SK-N-SH (cell line): Measurements from ENCODE around the gene DPP10. TPM values are rescaled to one million over a fixed set of nuclear protein-coding genes. Genes with fewer than 3 reads are reported as not detected.

Experiments used
- CTCF ChIA-PET: fragments of 300-600, 350-600 bp; formaldehyde crosslinking; extraction: SDS; loops from one replicate; lab custom pipeline; 2021; lab: Yijun Ruan, JAX
- POLR2A ChIA-PET: fragments of 350-600 bp; sonication (Branson Sonifier 250); formaldehyde crosslinking; extraction: SDS; loops from one replicate; lab custom pipeline; 2020; ENCODE audit warnings: antibody characterized with exemption, inconsistent platforms; lab: Yijun Ruan, JAX
- DNase-seq: peaks from one replicate; pipeline ENCODE4 v3.0.0; 2012
- H2AFZ ChIP-seq: fragments of 200-600 bp; sonication (generic); 2 replicates; pipeline ENCODE4 v1.8.1; 2016; ENCODE audit warnings: antibody characterized with exemption, mild to moderate bottlenecking, low read depth
- H3F3A ChIP-seq: fragments of 200-600 bp; sonication (generic); replicated peaks from 2 replicates; pipeline ENCODE3; 2016; ENCODE audit warnings: antibody characterized with exemption, mild to moderate bottlenecking; ENCODE audit not compliant: insufficient read depth
- H3K27ac ChIP-seq, 2 experiments: fragments of 200-500 bp in 1 of 2; fragments of 200-600 bp in 1 of 2; sonication (Bioruptor generic) in 1 of 2; sonication (generic), shearing (Covaris generic) in 1 of 2; 2 replicates each; pipeline versions ENCODE4 v1.5.1 to v1.6.1; 2014 to 2016; ENCODE audit warnings: low read depth in 2 of 2, inconsistent platforms in 1 of 2, low read length in 1 of 2, mild to moderate bottlenecking in 1 of 2, mixed read lengths in 1 of 2
- H3K27me3 ChIP-seq: fragments of 200-600 bp; sonication (generic), shearing (Covaris generic); 2 replicates; pipeline ENCODE4 v1.6.1; 2016; ENCODE audit warnings: mixed run types; ENCODE audit not compliant: insufficient read depth
- H3K36me3 ChIP-seq, 2 experiments: fragments of 200-500 bp in 1 of 2; fragments of 200-600 bp in 1 of 2; sonication (Bioruptor generic) in 1 of 2; sonication (generic) in 1 of 2; replicated peaks in 1 of 2; 2 replicates each; pipeline versions ENCODE3 to v1.5.1; 2014 to 2016; ENCODE audit warnings: low read length in 1 of 2, mild to moderate bottlenecking in 1 of 2; ENCODE audit not compliant: insufficient read depth in 2 of 2, control insufficient read depth in 1 of 2
- H3K4me1 ChIP-seq, 2 experiments: fragments of 200-500 bp in 1 of 2; fragments of 200-600 bp in 1 of 2; sonication (Bioruptor generic) in 1 of 2; sonication (generic), shearing (Covaris generic) in 1 of 2; 2 replicates each; pipeline versions ENCODE4 v1.5.1 to v1.6.1; 2014 to 2016; ENCODE audit warnings: low read depth in 1 of 2, low read length in 1 of 2, mixed run types in 1 of 2; ENCODE audit not compliant: insufficient read depth in 2 of 2, control insufficient read depth in 1 of 2
- H3K4me2 ChIP-seq: fragments of 200-600 bp; sonication (generic), shearing (Covaris generic); 2 replicates; pipeline ENCODE4 v1.6.1; 2017; ENCODE audit warnings: mixed run types
- H3K4me3 ChIP-seq, 2 experiments: fragments of 200-500 bp in 1 of 2; fragments of 200-600 bp in 1 of 2; sonication (Bioruptor generic) in 1 of 2; sonication (generic), shearing (Covaris generic) in 1 of 2; 2 replicates each; pipeline versions ENCODE4 v1.5.1 to v1.8.1; 2014 to 2016; ENCODE audit warnings: low read depth in 2 of 2, inconsistent platforms in 1 of 2, low read length in 1 of 2, mild to moderate bottlenecking in 1 of 2, mixed read lengths in 1 of 2, moderate library complexity in 1 of 2
- H3K79me2 ChIP-seq: fragments of 200-600 bp; sonication (generic); 2 replicates; pipeline ENCODE4 v1.8.1; 2017; ENCODE audit warnings: mild to moderate bottlenecking; ENCODE audit not compliant: insufficient read depth
- H3K9ac ChIP-seq: fragments of 200-600 bp; sonication (generic); 2 replicates; pipeline ENCODE4 v1.6.1; 2017; ENCODE audit warnings: mixed run types
- H3K9me2 ChIP-seq: fragments of 200-600 bp; sonication (generic); 2 replicates; pipeline ENCODE4 v1.6.1; 2017; ENCODE audit warnings: mixed run types
- H3K9me3 ChIP-seq: fragments of 200-600 bp; sonication (generic); 2 replicates; pipeline ENCODE4 v1.6.1; 2017; ENCODE audit warnings: mixed run types, mild to moderate bottlenecking, moderate library complexity
- H4K20me1 ChIP-seq: fragments of 200-600 bp; sonication (generic); 2 replicates; pipeline ENCODE4 v1.6.1; 2017; ENCODE audit warnings: mild to moderate bottlenecking, mixed run types; ENCODE audit not compliant: insufficient read depth
- CHD2 ChIP-seq: fragments of 150-350 bp; IDR thresholded peaks from 2 replicates; pipeline ENCODE4 v1.6.1; 2018; ENCODE audit warnings: low read length; ENCODE audit not compliant: partially characterized antibody
- EZH2phosphoT487 ChIP-seq: fragments of 200-600 bp; sonication (generic); IDR thresholded peaks from 2 replicates; pipeline ENCODE4 v1.6.1; 2017; ENCODE audit warnings: low read depth, mixed run types, mild to moderate bottlenecking, antibody characterized with exemption, moderate library complexity, borderline replicate concordance
- FOXJ3 ChIP-seq: sonication (generic); formaldehyde crosslinking; IDR thresholded peaks from 2 replicates; pipeline ENCODE4 v1.5.1; 2020; ENCODE audit warnings: mild to moderate bottlenecking, missing genetic modification reagents
- FOXM1 ChIP-seq: IDR thresholded peaks from 2 replicates; pipeline ENCODE4 v1.4.0; 2012; ENCODE audit warnings: low read depth, mild to moderate bottlenecking
- JUND ChIP-seq: IDR thresholded peaks from 2 replicates; pipeline ENCODE4 v1.4.0; 2012
- MAX ChIP-seq: IDR thresholded peaks from 2 replicates; pipeline ENCODE4 v1.4.0; 2012; ENCODE audit warnings: low read depth
- MEF2A ChIP-seq: IDR thresholded peaks from 2 replicates; pipeline ENCODE4 v1.4.0; 2012; ENCODE audit warnings: low read depth, borderline replicate concordance
- MXI1 ChIP-seq: IDR thresholded peaks from 2 replicates; pipeline ENCODE4 v1.6.1; 2012; ENCODE audit warnings: mild to moderate bottlenecking, low read depth, low read length, improper control_type of control experiment
- NFIC ChIP-seq: IDR thresholded peaks from 2 replicates; pipeline ENCODE4 v1.4.0; 2012; ENCODE audit warnings: borderline replicate concordance
- NRF1 ChIP-seq: IDR thresholded peaks from 2 replicates; pipeline ENCODE4 v1.6.1; 2012; ENCODE audit warnings: low read depth, mild to moderate bottlenecking, low read length
- POLR2AphosphoS5 ChIP-seq: IDR thresholded peaks from 2 replicates; pipeline ENCODE4 v1.6.1; 2012; ENCODE audit warnings: low read depth, low read length
- RCOR1 ChIP-seq: fragments of 150-350 bp; IDR thresholded peaks from 2 replicates; pipeline ENCODE4 v1.6.1; 2017; ENCODE audit warnings: antibody characterized with exemption, low read length
- RXRA ChIP-seq: IDR thresholded peaks from 2 replicates; pipeline ENCODE4 v1.4.0; 2012; ENCODE audit warnings: low read depth, mild to moderate bottlenecking, borderline replicate concordance
- SIN3A ChIP-seq: IDR thresholded peaks from 2 replicates; pipeline ENCODE4 v1.6.1; 2012; ENCODE audit warnings: low read depth, mild to moderate bottlenecking, low read length, moderate library complexity, borderline replicate concordance
- SMC3 ChIP-seq: IDR thresholded peaks from 2 replicates; pipeline ENCODE4 v1.6.1; 2012; ENCODE audit warnings: low read depth, low read length, improper control_type of control experiment
- USF1 ChIP-seq: IDR thresholded peaks from 2 replicates; pipeline ENCODE4 v1.4.0; 2012; ENCODE audit warnings: low read depth, borderline replicate concordance
- USF2 ChIP-seq: fragments of 150-350 bp; IDR thresholded peaks from 2 replicates; pipeline ENCODE4 v1.6.1; 2017; ENCODE audit warnings: antibody characterized with exemption, low read length, low read depth, borderline replicate concordance
- ZBTB33 ChIP-seq: IDR thresholded peaks from 2 replicates; pipeline ENCODE4 v1.4.0; 2012; ENCODE audit warnings: low read depth, borderline replicate concordance
- WGBS: methylation state at CpG from one replicate; pipeline ENCODE4 v1.1.6; 2017; ENCODE audit warnings: low lambda C conversion rate; 5-methylcytosine and 5-hydroxymethylcytosine counted together
- polyA plus RNA-seq, 3 experiments: library from polyadenylated mRNA; depleted of rRNA; stranded (reverse); fragments of >200 nt; gene quantifications; 2 replicates each; pipeline ENCODE4 v1.2.3, GENCODE V29; 2012
- TF ChIP-seq, protein P1 (sequence below): IDR thresholded peaks from 2 replicates; pipeline ENCODE4 v1.6.1; 2012; ENCODE audit warnings: mild to moderate bottlenecking, low read depth, low read length, moderate library complexity

The DPP10 gene
- polyA plus RNA-seq, 1 of the 3 experiments (the other 2 are of a cell fraction), result not detected

- Histone ChIP-seq H3K9me3 (no peaks in the 10 kb centered on the region), H3K27ac (no peak overlapping the region), H3K4me1 (no peaks in the 10 kb centered on the region), H4K20me1 (no peaks in the 10 kb centered on the region), H3K4me2 (no peak overlapping the region), H3K27me3 (no peaks in the 10 kb centered on the region), H3F3A (no peaks in the 10 kb centered on the region), H3K9me2 (no peaks in the 10 kb centered on the region), H3K79me2 (no peaks in the 10 kb centered on the region), H2AFZ (no peak overlapping the region), H3K4me3 (no peak overlapping the region), H3K9ac (no peak overlapping the region), H3K36me3 (no peaks in the 10 kb centered on the region)
- TF ChIP-seq NFIC (no peak), USF2 (no peak), NRF1 (no peak), EZH2phosphoT487 (no peak), JUND (no peak), ZBTB33 (no peak), MAX (no peak), FOXJ3 (CRISPR knock-in tag) (no peak), POLR2AphosphoS5 (no peak), SIN3A (no peak), MXI1 (no peak), SMC3 (no peak), FOXM1 (no peak), MEF2A (no peak), CHD2 (no peak), RCOR1 (no peak), RXRA (no peak), USF1 (no peak)
- TF ChIP-seq, protein P1, sequence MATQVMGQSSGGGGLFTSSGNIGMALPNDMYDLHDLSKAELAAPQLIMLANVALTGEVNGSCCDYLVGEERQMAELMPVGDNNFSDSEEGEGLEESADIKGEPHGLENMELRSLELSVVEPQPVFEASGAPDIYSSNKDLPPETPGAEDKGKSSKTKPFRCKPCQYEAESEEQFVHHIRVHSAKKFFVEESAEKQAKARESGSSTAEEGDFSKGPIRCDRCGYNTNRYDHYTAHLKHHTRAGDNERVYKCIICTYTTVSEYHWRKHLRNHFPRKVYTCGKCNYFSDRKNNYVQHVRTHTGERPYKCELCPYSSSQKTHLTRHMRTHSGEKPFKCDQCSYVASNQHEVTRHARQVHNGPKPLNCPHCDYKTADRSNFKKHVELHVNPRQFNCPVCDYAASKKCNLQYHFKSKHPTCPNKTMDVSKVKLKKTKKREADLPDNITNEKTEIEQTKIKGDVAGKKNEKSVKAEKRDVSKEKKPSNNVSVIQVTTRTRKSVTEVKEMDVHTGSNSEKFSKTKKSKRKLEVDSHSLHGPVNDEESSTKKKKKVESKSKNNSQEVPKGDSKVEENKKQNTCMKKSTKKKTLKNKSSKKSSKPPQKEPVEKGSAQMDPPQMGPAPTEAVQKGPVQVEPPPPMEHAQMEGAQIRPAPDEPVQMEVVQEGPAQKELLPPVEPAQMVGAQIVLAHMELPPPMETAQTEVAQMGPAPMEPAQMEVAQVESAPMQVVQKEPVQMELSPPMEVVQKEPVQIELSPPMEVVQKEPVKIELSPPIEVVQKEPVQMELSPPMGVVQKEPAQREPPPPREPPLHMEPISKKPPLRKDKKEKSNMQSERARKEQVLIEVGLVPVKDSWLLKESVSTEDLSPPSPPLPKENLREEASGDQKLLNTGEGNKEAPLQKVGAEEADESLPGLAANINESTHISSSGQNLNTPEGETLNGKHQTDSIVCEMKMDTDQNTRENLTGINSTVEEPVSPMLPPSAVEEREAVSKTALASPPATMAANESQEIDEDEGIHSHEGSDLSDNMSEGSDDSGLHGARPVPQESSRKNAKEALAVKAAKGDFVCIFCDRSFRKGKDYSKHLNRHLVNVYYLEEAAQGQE, result no peak
- ChIA-PET CTCF (no interaction called here), POLR2A (no interaction called here)
- WGBS, result 9% methylated on average over 4 of the region's 4 CpGs
- peak; percentile 4 for DNase-seq
Observed at GRCh38 chr2:115083225-115083624, 640.8 kb downstream of the DPP10 start.
